GM12872 (cell line): ENCODE data around the gene ZNF716.

Source experiments
- TF ChIP-seq, protein P1 (sequence below): IDR thresholded peaks from 3 replicates; pipeline ENCODE4 v1.5.1; 2011; ENCODE audit warnings: low read depth, mild to moderate bottlenecking, low read length, moderate library complexity; ENCODE audit not compliant: insufficient read depth

ZNF716 gene

DNA sequence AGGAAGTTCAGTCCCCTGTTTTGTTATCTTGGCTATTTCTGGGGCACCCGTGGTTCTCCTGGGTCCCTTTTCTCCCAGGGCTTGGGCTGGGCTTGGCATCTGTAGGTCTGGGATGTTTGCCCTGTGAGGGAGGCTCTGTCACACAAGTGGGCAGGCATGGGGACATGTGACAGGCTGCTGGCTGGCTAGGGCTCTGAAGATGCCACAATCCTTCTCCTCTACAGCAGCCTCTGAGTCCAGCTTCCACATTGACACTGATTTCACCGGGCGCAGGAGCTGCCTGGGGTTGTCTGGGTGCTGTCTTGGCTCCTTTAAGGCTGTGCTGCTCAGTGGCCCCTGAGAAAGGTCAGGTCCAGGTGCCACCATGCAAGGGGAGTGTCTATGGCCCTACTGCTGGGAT lies 37.4 kb upstream of the ZNF716 start:
- TF ChIP-seq, protein P1, sequence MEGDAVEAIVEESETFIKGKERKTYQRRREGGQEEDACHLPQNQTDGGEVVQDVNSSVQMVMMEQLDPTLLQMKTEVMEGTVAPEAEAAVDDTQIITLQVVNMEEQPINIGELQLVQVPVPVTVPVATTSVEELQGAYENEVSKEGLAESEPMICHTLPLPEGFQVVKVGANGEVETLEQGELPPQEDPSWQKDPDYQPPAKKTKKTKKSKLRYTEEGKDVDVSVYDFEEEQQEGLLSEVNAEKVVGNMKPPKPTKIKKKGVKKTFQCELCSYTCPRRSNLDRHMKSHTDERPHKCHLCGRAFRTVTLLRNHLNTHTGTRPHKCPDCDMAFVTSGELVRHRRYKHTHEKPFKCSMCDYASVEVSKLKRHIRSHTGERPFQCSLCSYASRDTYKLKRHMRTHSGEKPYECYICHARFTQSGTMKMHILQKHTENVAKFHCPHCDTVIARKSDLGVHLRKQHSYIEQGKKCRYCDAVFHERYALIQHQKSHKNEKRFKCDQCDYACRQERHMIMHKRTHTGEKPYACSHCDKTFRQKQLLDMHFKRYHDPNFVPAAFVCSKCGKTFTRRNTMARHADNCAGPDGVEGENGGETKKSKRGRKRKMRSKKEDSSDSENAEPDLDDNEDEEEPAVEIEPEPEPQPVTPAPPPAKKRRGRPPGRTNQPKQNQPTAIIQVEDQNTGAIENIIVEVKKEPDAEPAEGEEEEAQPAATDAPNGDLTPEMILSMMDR, result no peak

GRCh38 chr7:57413529-57414398 lies 36.2 kb upstream of the ZNF716 start:
- TF ChIP-seq, protein P1, result no peak

DNA sequence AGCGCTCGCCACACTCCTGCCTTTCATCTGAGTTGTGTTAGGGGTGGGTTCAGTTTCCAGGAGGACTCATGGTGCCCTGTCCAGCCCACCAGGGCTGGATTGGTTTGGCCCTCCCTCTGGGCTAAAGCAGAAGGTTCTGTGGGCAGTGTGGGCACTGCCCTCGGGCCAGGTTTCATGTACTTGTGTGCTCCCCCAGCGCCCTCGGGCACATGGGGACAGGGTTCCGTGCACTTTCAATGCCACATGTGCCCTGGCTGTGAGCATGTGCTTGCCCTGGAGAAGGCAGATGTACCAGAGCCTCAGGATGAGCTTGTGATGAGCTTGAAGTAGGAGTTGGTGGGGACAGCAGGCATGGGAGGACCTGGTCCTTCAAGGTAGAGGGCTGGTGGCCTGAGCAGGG lies 35.6 kb upstream of the ZNF716 start:
- TF ChIP-seq, protein P1, result no peak

- TF ChIP-seq, protein P1, result no peak
Observed at GRCh38 chr7:57414852-57415251, 35.1 kb upstream of the ZNF716 start.

DNA sequence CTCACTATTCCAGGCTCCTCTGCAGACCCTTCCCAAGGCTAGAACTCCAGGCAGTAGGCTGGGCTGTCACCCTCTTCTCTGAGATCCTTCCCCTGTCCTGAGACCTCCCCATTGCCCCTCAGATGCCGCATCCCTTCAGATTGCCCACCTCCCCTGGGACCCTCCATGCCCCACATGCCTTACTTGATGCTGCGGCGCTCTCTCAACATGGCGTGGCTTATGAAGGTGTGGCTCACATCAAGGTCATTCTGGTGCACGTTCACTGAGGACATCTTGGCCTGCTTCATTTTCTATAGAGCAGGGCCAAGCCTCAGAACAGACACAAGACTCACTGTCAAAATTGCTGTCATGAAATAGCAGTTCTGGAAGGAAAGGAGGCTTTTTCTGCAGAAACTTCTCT lies 34.7 kb upstream of the ZNF716 start:
- TF ChIP-seq, protein P1, result no peak

DNA sequence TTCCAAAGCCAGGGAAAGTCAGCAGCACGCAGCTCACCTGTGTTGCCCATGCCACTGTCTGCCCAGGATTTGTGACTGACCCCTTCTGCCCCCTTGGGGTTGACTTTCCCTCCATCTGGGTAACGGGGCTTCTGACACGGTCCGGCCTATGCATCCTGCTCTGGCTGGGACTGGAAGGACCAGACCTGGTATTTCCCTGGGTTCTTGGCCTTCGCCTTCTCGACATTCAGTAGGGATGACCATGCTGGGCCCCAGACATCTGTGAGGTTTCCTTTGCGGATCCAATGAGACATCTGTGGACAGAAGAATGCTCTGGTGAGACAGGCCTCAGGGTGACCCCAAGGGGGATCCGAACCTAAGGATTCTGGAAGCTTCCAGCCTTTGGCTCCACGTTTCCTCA lies 34.2 kb upstream of the ZNF716 start:
- TF ChIP-seq, protein P1, result no peak

DNA sequence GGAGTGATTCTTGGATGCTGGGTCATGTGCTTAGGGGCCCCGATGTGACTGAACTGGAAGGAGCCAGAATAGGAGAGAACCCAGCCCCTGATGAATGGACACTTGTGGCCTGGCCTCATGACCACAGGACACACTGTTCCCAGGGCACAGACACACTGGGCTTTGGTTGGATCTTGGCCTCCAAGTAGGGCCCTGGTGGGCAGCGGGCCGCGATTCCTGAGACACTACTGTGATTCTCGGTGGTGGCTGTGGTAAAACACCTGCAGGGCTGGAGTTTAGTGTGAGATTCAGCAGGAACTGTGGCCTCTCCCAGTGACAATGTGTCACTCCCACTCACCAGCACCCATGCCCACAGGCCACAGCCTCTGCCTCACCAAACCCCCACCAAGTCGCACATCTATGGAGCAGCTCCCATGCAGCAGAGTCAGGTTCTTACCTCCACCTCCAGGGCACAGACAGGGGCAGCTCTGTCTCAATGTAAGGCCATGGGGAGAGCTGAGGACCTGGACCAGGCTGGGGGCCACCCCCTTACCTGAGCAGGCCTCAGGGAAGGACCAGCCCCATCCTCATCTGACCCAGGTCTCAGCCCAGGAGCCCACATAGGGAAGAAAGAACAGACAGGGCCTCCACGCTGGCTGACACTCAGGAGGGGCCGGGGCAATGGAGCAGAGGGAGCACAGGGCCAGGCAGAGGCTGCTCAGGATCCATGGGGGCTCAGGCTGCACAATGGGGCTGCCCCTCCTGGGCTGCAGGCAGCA lies 33.2 kb upstream of the ZNF716 start:
- TF ChIP-seq, protein P1, result no peak
